ENCODE measurements around the gene AZU1. TPM values are rescaled to one million over a fixed set of nuclear protein-coding genes. Genes with fewer than 3 reads are reported as not detected.
A peak's percentile ranks its signal among the peaks of the same experiment; 100 is the strongest.

The AZU1 gene
- total RNA-seq, 1 donor from 2014 or later: 0.21 TPM

DNA sequence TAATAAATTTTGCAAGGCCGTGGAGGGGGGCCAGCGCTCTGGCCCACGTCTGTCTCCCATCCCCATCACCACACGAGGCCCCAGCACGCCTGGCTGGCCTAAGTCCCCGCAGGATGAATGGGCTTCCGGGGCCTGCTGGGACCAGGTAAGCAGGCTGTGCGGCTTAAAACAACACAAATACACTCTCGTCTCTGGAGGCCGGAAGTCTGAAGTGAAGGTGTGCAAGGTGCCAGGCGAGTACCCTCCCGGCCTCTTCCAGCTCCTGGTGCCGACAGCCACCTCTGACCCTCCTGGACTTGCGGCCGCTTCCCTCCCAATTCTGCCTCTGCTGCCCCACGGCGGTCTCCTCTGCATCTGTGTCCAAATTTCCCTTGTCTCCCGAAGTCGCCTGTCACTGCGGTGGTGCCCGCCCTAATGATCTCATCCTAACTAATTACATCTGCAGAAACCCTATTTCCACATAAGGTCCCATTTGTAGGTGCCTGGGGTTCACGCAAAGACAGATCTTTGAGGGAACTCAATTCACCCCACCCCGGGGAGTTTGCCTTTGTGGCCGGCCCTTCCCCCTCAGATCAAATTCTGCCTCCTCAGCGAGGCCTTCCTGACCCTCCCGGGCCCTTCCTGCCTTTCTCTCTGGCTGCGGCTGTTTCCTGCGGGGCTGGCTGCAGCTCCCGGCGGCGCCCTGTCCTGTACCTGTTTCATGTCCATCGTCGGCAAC lies 38.5 kb upstream of the AZU1 start:
- peak overlapping the region; percentile 100 for H3K27ac Mint-ChIP-seq (ENCODE audit: unreplicated experiment)
- H3K4me1 Mint-ChIP-seq (ENCODE audit: unreplicated experiment): peaks cover 31% of the 10 kb centered on the region
- H3K9me3 Mint-ChIP-seq (ENCODE audit: unreplicated experiment): no peaks in the 10 kb centered on the region
- TF ChIP-seq, protein P1, sequence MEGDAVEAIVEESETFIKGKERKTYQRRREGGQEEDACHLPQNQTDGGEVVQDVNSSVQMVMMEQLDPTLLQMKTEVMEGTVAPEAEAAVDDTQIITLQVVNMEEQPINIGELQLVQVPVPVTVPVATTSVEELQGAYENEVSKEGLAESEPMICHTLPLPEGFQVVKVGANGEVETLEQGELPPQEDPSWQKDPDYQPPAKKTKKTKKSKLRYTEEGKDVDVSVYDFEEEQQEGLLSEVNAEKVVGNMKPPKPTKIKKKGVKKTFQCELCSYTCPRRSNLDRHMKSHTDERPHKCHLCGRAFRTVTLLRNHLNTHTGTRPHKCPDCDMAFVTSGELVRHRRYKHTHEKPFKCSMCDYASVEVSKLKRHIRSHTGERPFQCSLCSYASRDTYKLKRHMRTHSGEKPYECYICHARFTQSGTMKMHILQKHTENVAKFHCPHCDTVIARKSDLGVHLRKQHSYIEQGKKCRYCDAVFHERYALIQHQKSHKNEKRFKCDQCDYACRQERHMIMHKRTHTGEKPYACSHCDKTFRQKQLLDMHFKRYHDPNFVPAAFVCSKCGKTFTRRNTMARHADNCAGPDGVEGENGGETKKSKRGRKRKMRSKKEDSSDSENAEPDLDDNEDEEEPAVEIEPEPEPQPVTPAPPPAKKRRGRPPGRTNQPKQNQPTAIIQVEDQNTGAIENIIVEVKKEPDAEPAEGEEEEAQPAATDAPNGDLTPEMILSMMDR (IDR thresholded peaks at IDR 0.05; ENCODE audit: unreplicated experiment): no peak
- H3K36me3 Mint-ChIP-seq (ENCODE audit: low read depth, unreplicated experiment): no peaks in the 10 kb centered on the region
- peak; percentile 79 for DNase-seq (ENCODE audit: low spot score)
- H3K4me3 Mint-ChIP-seq (ENCODE audit: unreplicated experiment): peak overlapping the region; percentile 77
- H3K27me3 Mint-ChIP-seq (ENCODE audit: unreplicated experiment): peaks cover 8% of the 10 kb centered on the region

DNA sequence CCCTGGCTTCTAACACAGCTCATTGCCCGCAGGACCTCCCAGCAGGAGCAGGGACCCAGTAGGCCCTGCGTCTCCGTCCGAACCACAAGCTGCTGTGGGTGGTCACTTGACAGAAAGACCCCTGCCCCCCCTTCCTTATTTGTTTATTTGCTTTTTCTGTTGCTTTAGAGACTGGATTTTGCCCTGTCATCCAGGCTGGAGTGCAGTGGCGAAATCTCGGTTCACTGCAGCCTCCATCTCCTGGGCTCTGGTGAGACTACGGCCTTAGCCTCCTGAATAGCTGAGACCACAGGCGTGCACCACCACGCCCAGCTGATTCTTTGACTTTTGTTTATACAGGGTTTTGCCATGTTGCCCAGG lies 38.0 kb upstream of the AZU1 start:
- DNase-seq (ENCODE audit: low spot score): no peak
- Mint-ChIP-seq H3K4me3 (ENCODE audit: unreplicated experiment) (peak overlapping the region; percentile 77), H3K36me3 (ENCODE audit: low read depth, unreplicated experiment) (no peaks in the 10 kb centered on the region), H3K9me3 (ENCODE audit: unreplicated experiment) (no peaks in the 10 kb centered on the region), H3K27ac (ENCODE audit: unreplicated experiment) (peak overlapping the region; percentile 100), H3K4me1 (ENCODE audit: unreplicated experiment) (peaks cover 28% of the 10 kb centered on the region), H3K27me3 (ENCODE audit: unreplicated experiment) (peaks cover 8% of the 10 kb centered on the region)
- TF ChIP-seq, protein P1 (IDR thresholded peaks at IDR 0.05; ENCODE audit: unreplicated experiment): no peak

DNA sequence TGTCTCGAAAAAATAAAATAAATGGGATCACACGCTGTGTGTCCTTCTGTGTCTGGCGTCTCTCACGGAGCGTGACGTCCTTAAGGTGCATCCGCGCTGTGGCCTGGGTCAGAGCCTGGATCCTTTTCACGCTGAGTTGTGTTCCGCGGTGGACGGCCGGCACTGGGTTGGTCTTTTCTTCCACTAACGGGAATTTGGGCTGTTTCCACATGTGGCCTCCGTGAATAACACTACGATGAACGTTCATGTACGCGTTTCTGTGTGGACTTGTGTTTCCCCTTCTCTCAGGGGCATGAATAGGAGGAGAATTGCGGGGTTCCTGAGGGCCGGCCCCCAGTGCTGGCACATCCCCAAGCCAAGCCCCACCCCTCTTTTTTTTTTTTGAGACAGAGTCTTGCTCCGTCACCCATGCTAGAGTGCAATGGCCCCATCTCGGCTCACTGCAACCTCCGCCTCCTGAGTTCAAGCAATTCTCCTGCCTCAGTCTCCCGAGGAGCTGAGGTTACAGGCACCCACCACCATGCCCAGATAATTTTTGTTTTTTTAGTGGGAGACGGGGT lies 36.5 kb upstream of the AZU1 start:
- DNase-seq (ENCODE audit: low spot score): no peak
- no peaks in the 10 kb centered on the region for H3K36me3 Mint-ChIP-seq (ENCODE audit: low read depth, unreplicated experiment)
- H3K27ac Mint-ChIP-seq (ENCODE audit: unreplicated experiment): peak overlapping the region; percentile 89
- no peaks in the 10 kb centered on the region for H3K9me3 Mint-ChIP-seq (ENCODE audit: unreplicated experiment)
- peaks cover 8% of the 10 kb centered on the region for H3K27me3 Mint-ChIP-seq (ENCODE audit: unreplicated experiment)
- H3K4me3 Mint-ChIP-seq (ENCODE audit: unreplicated experiment): no peak overlapping the region
- TF ChIP-seq, protein P1 (IDR thresholded peaks at IDR 0.05; ENCODE audit: unreplicated experiment): no peak
- H3K4me1 Mint-ChIP-seq (ENCODE audit: unreplicated experiment): peaks cover 27% of the 10 kb centered on the region

- no peak for DNase-seq (ENCODE audit: low spot score)
- H3K4me1 Mint-ChIP-seq (ENCODE audit: unreplicated experiment): peaks cover 27% of the 10 kb centered on the region
- H3K27ac Mint-ChIP-seq (ENCODE audit: unreplicated experiment): peak overlapping the region; percentile 90
Measured at GRCh38 chr19:791567-792305, 35.9 kb upstream of the AZU1 start.

More at GRCh38 chr19:791567-792305, 35.9 kb upstream of the AZU1 start:
- TF ChIP-seq, protein P1 (IDR thresholded peaks at IDR 0.05; ENCODE audit: unreplicated experiment): no peak
- H3K36me3 Mint-ChIP-seq (ENCODE audit: low read depth, unreplicated experiment): no peaks in the 10 kb centered on the region
- H3K4me3 Mint-ChIP-seq (ENCODE audit: unreplicated experiment): no peak overlapping the region
- H3K9me3 Mint-ChIP-seq (ENCODE audit: unreplicated experiment): no peaks in the 10 kb centered on the region
- H3K27me3 Mint-ChIP-seq (ENCODE audit: unreplicated experiment): peaks cover 8% of the 10 kb centered on the region

Data from endothelial cell (in vitro differentiated cells).